ENCODE data around the gene ATP2A2. TPM values are rescaled to one million over a fixed set of nuclear protein-coding genes. Genes with fewer than 3 reads are reported as not detected.
A peak's percentile ranks its signal among the peaks of the same experiment; 100 is the strongest.
"Not testable (repeated sequence)": the region's sequence is repeated elsewhere in the genome, so short reads cannot be mapped to it uniquely, and the experiment has no call there.

The ATP2A2 gene
- total RNA-seq, 1 donor from 2014 or later = 94.4 TPM

- DNase-seq (ENCODE audit: low spot score) = no peak
Observed at GRCh38 chr12:110342157-110342556, 61.1 kb downstream of the ATP2A2 start.

- DNase-seq (ENCODE audit: low spot score) = no peak
Observed at GRCh38 chr12:110343114-110343513, 62.1 kb downstream of the ATP2A2 start.

- DNase-seq (ENCODE audit: low spot score) = no peak
Observed at GRCh38 chr12:110343736-110344555, 62.9 kb downstream of the ATP2A2 start.

GRCh38 chr12:110344657-110345056, 63.6 kb downstream of the ATP2A2 start:
- no peak for DNase-seq (ENCODE audit: low spot score)

- peak; percentile 53 for DNase-seq (ENCODE audit: low spot score)
Observed at GRCh38 chr12:110345176-110345661, 64.2 kb downstream of the ATP2A2 start.

GRCh38 chr12:110345963-110346362, 64.9 kb downstream of the ATP2A2 start:
- DNase-seq (ENCODE audit: low spot score) = no peak

GRCh38 chr12:110347767-110348166, 66.7 kb downstream of the ATP2A2 start:
- no peak for DNase-seq (ENCODE audit: low spot score)

- no peak for DNase-seq (ENCODE audit: low spot score)
Observed at GRCh38 chr12:110348431-110349059, 67.5 kb downstream of the ATP2A2 start.

GRCh38 chr12:110349096-110349495, 68.0 kb downstream of the ATP2A2 start:
- no peak for DNase-seq (ENCODE audit: low spot score)

- no peak for DNase-seq (ENCODE audit: low spot score)
Observed at GRCh38 chr12:110349514-110350151, 68.6 kb downstream of the ATP2A2 start.

GRCh38 chr12:110351119-110351518, 70.1 kb downstream of the ATP2A2 start:
- DNase-seq (ENCODE audit: low spot score) = no peak

GRCh38 chr12:110352401-110352800, 71.4 kb downstream of the ATP2A2 start:
- no peak for DNase-seq (ENCODE audit: low spot score)

GRCh38 chr12:110353211-110353965, 72.3 kb downstream of the ATP2A2 start:
- no peak for DNase-seq (ENCODE audit: low spot score)

GRCh38 chr12:110354172-110354780, 73.2 kb downstream of the ATP2A2 start:
- no peak for DNase-seq (ENCODE audit: low spot score)

GRCh38 chr12:110355073-110355472, 74.0 kb downstream of the ATP2A2 start:
- no peak for DNase-seq (ENCODE audit: low spot score)

- DNase-seq (ENCODE audit: low spot score) = not testable (repeated sequence)
Observed at GRCh38 chr12:110358384-110359097, 77.5 kb downstream of the ATP2A2 start.

- no peak for DNase-seq (ENCODE audit: low spot score)
Observed at GRCh38 chr12:110361216-110361615, 80.2 kb downstream of the ATP2A2 start.

GRCh38 chr12:110365489-110366320, 84.7 kb downstream of the ATP2A2 start:
- no peak for DNase-seq (ENCODE audit: low spot score)

GRCh38 chr12:110366321-110367142, 85.5 kb downstream of the ATP2A2 start:
- DNase-seq (ENCODE audit: low spot score) = no peak

All from umbilical cord (tissue), 2 donors.